IMR-90 (cell line): ENCODE results near the gene MPRIP. TPM values are rescaled to one million over a fixed set of nuclear protein-coding genes. Genes with fewer than 3 reads are reported as not detected.

Source experiments
- ATAC-seq: fragments of 200-7000 bp; cut with Tn5 transposase; 2 replicates; pipeline ENCODE4 v1.9.1; 2020; ENCODE audit warnings: low read depth, mild to moderate bottlenecking, moderate library complexity
- BruUV-seq: library from RNA; stranded (reverse); fragments of 400-500 nt; replicated peaks from 2 replicates; lab custom pipeline; 2021; lab: Mats Ljungman, UMichigan
- CTCF ChIA-PET: fragments of 300-600 bp; formaldehyde crosslinking; extraction: SDS; loops from one replicate; lab custom pipeline; 2021; ENCODE audit warnings: antibody characterized with exemption; lab: Yijun Ruan, JAX
- POLR2A ChIA-PET: fragments of 300-600 bp; sonication (Branson Sonifier 250); formaldehyde crosslinking; loops from one replicate; lab custom pipeline; 2022; ENCODE audit warnings: antibody characterized with exemption; ENCODE audit not compliant: unreplicated experiment; lab: Charles Lee
- DNase-seq: peaks from one replicate; pipeline ENCODE4 v3.0.0; 2013
- H2AFZ ChIP-seq: replicated peaks from 2 replicates; pipeline ENCODE3; 2013; ENCODE audit warnings: low read length, mild to moderate bottlenecking; ENCODE audit not compliant: poor library complexity
- H2AK5ac ChIP-seq: 2 replicates; pipeline ENCODE4 v1.6.1; 2013; ENCODE audit warnings: low read depth, low read length, inconsistent platforms
- H2AK9ac ChIP-seq: replicated peaks from 2 replicates; pipeline ENCODE3; 2013; ENCODE audit warnings: mild to moderate bottlenecking, low read depth, low read length, moderate library complexity; ENCODE audit not compliant: poor library complexity
- H2BK120ac ChIP-seq: 2 replicates; pipeline ENCODE4 v1.6.1; 2013; ENCODE audit warnings: low read depth, low read length, inconsistent platforms
- H2BK15ac ChIP-seq: 3 replicates; pipeline ENCODE4 v1.6.1; 2013; ENCODE audit warnings: low read depth, low read length, inconsistent platforms
- H2BK20ac ChIP-seq: 2 replicates; pipeline ENCODE4 v1.6.1; 2013; ENCODE audit warnings: low read depth, mild to moderate bottlenecking, inconsistent platforms, low read length, moderate library complexity
- H2BK5ac ChIP-seq: 2 replicates; pipeline ENCODE4 v1.6.1; 2013; ENCODE audit warnings: mild to moderate bottlenecking, low read depth, low read length, inconsistent platforms; ENCODE audit not compliant: poor library complexity, severe bottlenecking
- H3K14ac ChIP-seq: replicated peaks from 2 replicates; pipeline ENCODE4 v1.6.1; 2013; ENCODE audit warnings: low read depth, low read length, inconsistent platforms
- H3K18ac ChIP-seq: 2 replicates; pipeline ENCODE4 v1.6.1; 2013; ENCODE audit warnings: low read depth, low read length, control low read depth
- H3K23ac ChIP-seq: 2 replicates; pipeline ENCODE4 v1.6.1; 2013; ENCODE audit warnings: low read depth, low read length, inconsistent platforms
- H3K27ac ChIP-seq: 2 replicates; pipeline ENCODE4 v1.5.1; 2013; ENCODE audit warnings: mild to moderate bottlenecking, control low read depth, low read length; ENCODE audit not compliant: insufficient read depth
- H3K27me3 ChIP-seq: 2 replicates; pipeline ENCODE4 v1.6.1; 2013; ENCODE audit warnings: low read length; ENCODE audit not compliant: control insufficient read depth, insufficient read depth
- H3K36me3 ChIP-seq: 2 replicates; pipeline ENCODE4 v1.6.1; 2013; ENCODE audit warnings: low read length, mixed read lengths; ENCODE audit not compliant: control insufficient read depth, insufficient read depth
- H3K4ac ChIP-seq: 2 replicates; pipeline ENCODE4 v1.6.1; 2013; ENCODE audit warnings: low read depth, low read length, inconsistent platforms
- H3K4me1 ChIP-seq: 2 replicates; pipeline ENCODE4 v1.6.1; 2013; ENCODE audit warnings: low read length, mixed read lengths; ENCODE audit not compliant: control insufficient read depth, insufficient read depth
- H3K4me2 ChIP-seq: 2 replicates; pipeline ENCODE4 v1.6.1; 2013; ENCODE audit warnings: low read depth, mild to moderate bottlenecking, control low read depth, low read length, moderate library complexity
- H3K4me3 ChIP-seq: 2 replicates; pipeline ENCODE4 v1.5.1; 2013; ENCODE audit warnings: low read depth, mild to moderate bottlenecking, control low read depth, low read length, moderate library complexity; ENCODE audit not compliant: insufficient read depth
- H3K56ac ChIP-seq: 2 replicates; pipeline ENCODE4 v1.6.1; 2013; ENCODE audit warnings: low read length, inconsistent platforms; ENCODE audit not compliant: insufficient read depth; ENCODE audit errors: extremely low read depth
- H3K79me1 ChIP-seq, 2 experiments: 2 replicates each; pipeline ENCODE4 v1.6.1; 2013; ENCODE audit warnings: low read length in 2 of 2, inconsistent platforms in 1 of 2, low read depth in 1 of 2
- H3K9ac ChIP-seq: 2 replicates; pipeline ENCODE4 v1.6.1; 2013; ENCODE audit warnings: low read depth, low read length, control low read depth
- H3K9me1 ChIP-seq: 2 replicates; pipeline ENCODE4 v1.6.1; 2013; ENCODE audit warnings: low read length, inconsistent platforms; ENCODE audit not compliant: insufficient read depth
- H3K9me3 ChIP-seq: 2 replicates; pipeline ENCODE4 v1.6.1; 2013; ENCODE audit warnings: low read length; ENCODE audit not compliant: control insufficient read depth, insufficient read depth
- H4K20me1 ChIP-seq: 2 replicates; pipeline ENCODE4 v1.6.1; 2013; ENCODE audit warnings: low read length, inconsistent platforms; ENCODE audit not compliant: insufficient read depth
- H4K5ac ChIP-seq: 2 replicates; pipeline ENCODE4 v1.6.1; 2013; ENCODE audit warnings: mild to moderate bottlenecking, low read depth, low read length, control low read depth
- H4K8ac ChIP-seq, 2 experiments: 2 replicates each; pipeline ENCODE4 v1.6.1; 2013; ENCODE audit warnings: low read depth in 2 of 2, low read length in 2 of 2, control low read depth in 1 of 2, inconsistent platforms in 1 of 2
- H4K91ac ChIP-seq: 2 replicates; pipeline ENCODE4 v1.6.1; 2013; ENCODE audit warnings: low read depth, low read length, inconsistent platforms; ENCODE audit not compliant: insufficient read depth
- BHLHE40 ChIP-seq: fragments of 150-350 bp; IDR thresholded peaks from 2 replicates; pipeline ENCODE4 v1.6.1; 2016; ENCODE audit warnings: mild to moderate bottlenecking, low read depth, low read length
- CEBPB ChIP-seq: IDR thresholded peaks from 2 replicates; pipeline ENCODE4 v1.6.1; 2012; ENCODE audit warnings: low read depth, low read length, improper control_type of control experiment
- CTCF ChIP-seq: conservative IDR thresholded peaks from 2 replicates; pipeline ENCODE4 v1.5.1; 2012; ENCODE audit warnings: mild to moderate bottlenecking, low read depth, low read length, improper control_type of control experiment
- ELK1 ChIP-seq: fragments of 150-350 bp; IDR thresholded peaks from 2 replicates; pipeline ENCODE4 v1.6.1; 2016; ENCODE audit warnings: low read depth, mild to moderate bottlenecking, low read length, moderate library complexity, borderline replicate concordance
- FOS ChIP-seq: fragments of 150-350 bp; IDR thresholded peaks from 2 replicates; pipeline ENCODE4 v1.6.1; 2016; ENCODE audit warnings: low read depth, low read length
- MAFK ChIP-seq: IDR thresholded peaks from 2 replicates; pipeline ENCODE4 v1.6.1; 2012; ENCODE audit warnings: low read depth, low read length, improper control_type of control experiment
- MAZ ChIP-seq: IDR thresholded peaks from 2 replicates; pipeline ENCODE4 v1.6.1; 2012; ENCODE audit warnings: low read depth, mild to moderate bottlenecking, low read length, improper control_type of control experiment, moderate library complexity, borderline replicate concordance
- MXI1 ChIP-seq: IDR thresholded peaks from 2 replicates; pipeline ENCODE4 v1.6.1; 2012; ENCODE audit warnings: low read depth, mild to moderate bottlenecking, low read length, moderate library complexity, borderline replicate concordance
- NFE2L2 ChIP-seq: fragments of 150-350 bp; IDR thresholded peaks from 2 replicates; pipeline ENCODE4 v1.6.1; 2016; ENCODE audit warnings: low read depth, mild to moderate bottlenecking, low read length
- POLR2A ChIP-seq: IDR thresholded peaks from 2 replicates; pipeline ENCODE4 v1.6.1; 2012; ENCODE audit warnings: mild to moderate bottlenecking, low read depth, low read length
- RAD21 ChIP-seq: IDR thresholded peaks from 2 replicates; pipeline ENCODE4 v1.6.1; 2012; ENCODE audit warnings: low read length, improper control_type of control experiment
- RCOR1 ChIP-seq: IDR thresholded peaks from 2 replicates; pipeline ENCODE4 v1.6.1; 2012; ENCODE audit warnings: mild to moderate bottlenecking, low read length, improper control_type of control experiment; ENCODE audit not compliant: insufficient replicate concordance
- RFX5 ChIP-seq: IDR thresholded peaks from 2 replicates; pipeline ENCODE4 v1.8.0; 2012; ENCODE audit warnings: low read depth, mild to moderate bottlenecking, low read length, moderate library complexity
- SMC3 ChIP-seq: fragments of 150-350 bp; IDR thresholded peaks from 2 replicates; pipeline ENCODE4 v1.6.1; 2016; ENCODE audit warnings: low read depth, mild to moderate bottlenecking, antibody characterized with exemption, low read length, moderate library complexity
- USF2 ChIP-seq: fragments of 150-350 bp; IDR thresholded peaks from 2 replicates; pipeline ENCODE4 v1.6.1; 2017; ENCODE audit warnings: mild to moderate bottlenecking, antibody characterized with exemption, low read length, low read depth
- WGBS, 2 experiments: methylation state at CpG; one replicate each; pipeline versions ENCODE4 v1.1.5 to v1.1.7; 2013; ENCODE audit warnings: missing lambda C conversion rate in 2 of 2; ENCODE audit not compliant: insufficient read length in 1 of 2; ENCODE audit errors: extremely low coverage in 2 of 2; 5-methylcytosine and 5-hydroxymethylcytosine counted together
- dilution Hi-C: fragments of 300-500 bp; cut with HindIII; formaldehyde crosslinking; loops from one replicate; pipeline ENCODE4 v1.14.3; 2018; ENCODE audit warnings: low sequenced_read_pairs; ENCODE audit not compliant: unreplicated experiment
- in situ Hi-C: fragments of 300-500 bp; cut with MboI; formaldehyde crosslinking; loops from 3 replicates; pipeline ENCODE4 v1.14.3; 2019; ENCODE audit warnings: low sequenced_read_pairs, inconsistent platforms, mixed read lengths
- intact Hi-C: fragments of 100-400 bp; cut with micrococcal nuclease; formaldehyde crosslinking; loops from 2 replicates; pipeline ENCODE4 v1.10.0; 2022
- polyA plus RNA-seq, 3 experiments: library from polyadenylated mRNA; depleted of rRNA; stranded (reverse); fragments of >200 nt; gene quantifications; 2 replicates each; pipeline ENCODE4 v1.2.3, GENCODE V29; 2012; ENCODE audit warnings: low replicate concordance in 1 of 3
- total RNA-seq: library from RNA; depleted of rRNA; stranded (reverse); fragments of >200 nt; gene quantifications from 2 replicates; pipeline ENCODE4 v1.2.3, GENCODE V29; 2012

Gene MPRIP
- total and polyA plus RNA-seq, 2 of the 4 experiments (the other 2 are of a cell fraction): 111 to 149 TPM

- peaks cover 10% of the 10 kb centered on the region; the same call in 1 of the 2 replicates for H3K36me3 ChIP-seq
- dilution Hi-C loops: no loop called here
- H4K20me1 ChIP-seq: peaks cover 98% of the 10 kb centered on the region
- ChIA-PET POLR2A (no interaction called here), CTCF (interaction anchor here (0.7 kb wide), 1 partner anchor 65 kb away, joined by 4 read pairs; no protein-coding TSS in a partner anchor)
- no peak overlapping the region for H3K4me2 ChIP-seq
- no peak overlapping the region for H3K4ac ChIP-seq
- H3K9me1 ChIP-seq: peaks cover 50% of the 10 kb centered on the region
- no peak overlapping the region for H3K4me3 ChIP-seq
- no peaks in the 10 kb centered on the region for H3K9me3 ChIP-seq
- no peak overlapping the region for H4K91ac ChIP-seq
- no peak overlapping the region for H4K8ac ChIP-seq
- no peak overlapping the region for H2AFZ ChIP-seq
- intact Hi-C loops: no loop called here
- H3K27ac ChIP-seq: no peak overlapping the region
- ATAC-seq (no peak), DNase-seq (no peak)
- no peaks in the 10 kb centered on the region for H3K27me3 ChIP-seq
- H3K9ac ChIP-seq: no peak overlapping the region
- in situ Hi-C loops: no loop called here
- H3K79me1 ChIP-seq: peaks cover 22 to 95% of the 10 kb centered on the region in 2 experiments
- WGBS, 2 experiments: 97% methylated on average over 6 of the region's 9 CpGs; no CpG with 5 or more reads in 1 of the 2 experiments
- no peak for TF ChIP-seq MAZ
- TF ChIP-seq ELK1: no peak
- TF ChIP-seq USF2: no peak
- TF ChIP-seq FOS: no peak
- no peak for TF ChIP-seq RCOR1
- no peak for TF ChIP-seq MAFK
- no peak for TF ChIP-seq RAD21
- TF ChIP-seq POLR2A: no peak
- TF ChIP-seq CEBPB: no peak
- TF ChIP-seq NFE2L2: no peak
- no peak for TF ChIP-seq BHLHE40
- TF ChIP-seq MXI1: no peak
- TF ChIP-seq RFX5: no peak
- TF ChIP-seq CTCF: no peak
- TF ChIP-seq SMC3: no peak
- no peak overlapping the region for H2BK120ac ChIP-seq
- H3K14ac ChIP-seq: no peak overlapping the region
- no peak overlapping the region for H3K23ac ChIP-seq
- no peak overlapping the region for H4K5ac ChIP-seq
- BruUV-seq: no TSS peak
- H2BK5ac ChIP-seq: no peak overlapping the region
- no peak overlapping the region for H3K56ac ChIP-seq
- H2BK20ac ChIP-seq: no peak overlapping the region
- no peak overlapping the region for H2AK5ac ChIP-seq
- H2AK9ac ChIP-seq: no peak overlapping the region
- no peak overlapping the region for H2BK15ac ChIP-seq
- no peak overlapping the region for H3K18ac ChIP-seq
- peaks cover 8% of the 10 kb centered on the region for H3K4me1 ChIP-seq
Measured at GRCh38 chr17:17057057-17057551, 14.8 kb downstream of the MPRIP start.
